Stimulated activated CD4-positive, alpha-beta T cell treated with anti-CD3 and anti-CD28 coated beads, Interleukin-4, amount 100 ng/mL, for 4 hours (primary cell): Measurements from ENCODE around the gene RBM48.

Experiments
- DNase-seq, 2 experiments: peaks; one replicate each; pipeline ENCODE4 v3.0.0-alpha.2; 2020

RBM48 gene

DNA sequence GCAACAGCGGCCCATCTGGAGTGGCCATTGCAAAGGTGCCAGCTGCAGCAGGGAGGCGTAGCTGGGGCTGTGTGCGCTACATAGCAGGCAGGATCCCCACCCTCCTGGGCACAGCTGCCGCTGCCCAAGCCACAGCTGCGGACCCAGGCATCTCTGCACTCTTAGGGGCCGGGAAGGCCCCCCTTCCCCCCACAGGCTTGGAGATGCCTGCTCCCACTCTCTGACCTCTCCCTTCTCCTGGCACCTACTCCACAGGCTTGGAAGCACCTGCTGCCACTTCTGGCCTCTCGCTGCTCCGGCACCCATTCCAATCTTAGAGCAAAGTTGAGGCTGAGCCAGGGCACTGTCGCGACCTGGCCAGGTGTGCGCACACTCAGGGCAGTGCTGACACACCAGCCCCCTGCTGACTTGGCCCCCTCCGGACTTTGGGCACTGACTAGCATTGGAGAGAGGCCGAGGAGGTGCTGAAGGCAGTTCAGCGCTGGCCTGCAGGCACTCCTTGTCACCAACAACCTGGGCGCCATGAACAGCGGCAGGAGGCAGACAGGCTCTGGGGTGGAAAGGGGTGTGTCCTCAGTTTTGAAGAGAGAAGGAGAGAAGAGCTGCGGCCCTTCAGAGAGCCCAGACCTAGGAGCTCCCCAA is 18.4 kb downstream of the RBM48 start:
- no peak for DNase-seq

DNA sequence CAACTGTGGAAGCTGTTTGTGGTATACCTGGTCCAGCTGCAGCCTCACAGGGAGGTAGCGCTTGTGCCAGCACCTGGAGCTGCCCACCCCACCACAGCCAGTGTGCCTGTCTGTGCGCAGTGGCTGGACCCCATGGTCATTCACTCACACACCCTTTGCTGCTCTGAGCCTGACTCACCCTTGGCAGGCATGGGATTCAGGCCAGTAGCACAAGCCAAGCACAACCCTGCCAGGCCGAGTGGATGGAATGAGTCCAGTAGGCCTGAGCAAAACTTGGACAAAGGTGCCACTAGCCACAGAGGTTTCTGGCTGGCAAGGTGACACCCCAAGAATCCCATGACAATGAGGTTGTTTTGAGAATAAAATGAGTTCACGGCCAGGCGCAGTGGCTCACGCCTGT is 19.0 kb downstream of the RBM48 start:
- DNase-seq = no peak

DNA sequence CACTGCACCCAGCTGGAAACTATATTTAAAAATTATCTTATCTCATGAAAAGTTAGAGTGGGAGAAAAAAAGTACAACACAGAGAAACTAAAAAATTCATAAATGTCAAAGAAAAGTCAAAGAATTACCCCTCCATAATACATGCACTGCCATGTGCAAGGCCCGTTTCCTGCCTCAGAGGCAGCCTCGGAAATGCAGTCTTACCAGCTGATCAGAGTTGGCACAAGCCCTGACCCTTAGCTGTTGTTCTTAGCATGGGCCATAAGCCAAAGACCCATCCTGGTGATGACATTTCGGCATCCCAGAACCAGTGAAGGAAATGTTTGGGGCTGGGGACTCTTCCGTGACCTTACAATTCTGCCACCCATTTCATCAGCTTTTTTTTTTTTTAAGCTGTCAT is 21.6 kb downstream of the RBM48 start:
- DNase-seq = no peak

DNA sequence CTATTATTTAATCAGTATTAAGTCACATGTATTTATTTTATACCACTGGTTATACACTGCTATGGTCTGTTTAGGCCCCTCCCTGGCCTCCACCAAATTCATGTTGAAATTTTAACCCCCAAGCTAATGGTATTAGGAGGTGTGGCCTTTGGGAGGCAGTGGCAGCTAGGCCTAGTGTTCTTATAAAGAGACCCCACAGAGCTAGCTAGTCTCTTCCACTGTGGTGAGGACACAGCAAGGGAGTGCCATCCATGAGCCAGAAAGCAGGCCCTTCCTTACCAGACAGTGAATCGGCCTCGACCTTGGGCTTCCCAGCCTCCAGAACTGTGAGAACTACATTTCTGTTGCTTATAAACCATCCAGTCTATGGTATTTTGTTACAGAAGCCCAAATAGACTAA is 28.7 kb downstream of the RBM48 start:
- DNase-seq = no peak

DNA sequence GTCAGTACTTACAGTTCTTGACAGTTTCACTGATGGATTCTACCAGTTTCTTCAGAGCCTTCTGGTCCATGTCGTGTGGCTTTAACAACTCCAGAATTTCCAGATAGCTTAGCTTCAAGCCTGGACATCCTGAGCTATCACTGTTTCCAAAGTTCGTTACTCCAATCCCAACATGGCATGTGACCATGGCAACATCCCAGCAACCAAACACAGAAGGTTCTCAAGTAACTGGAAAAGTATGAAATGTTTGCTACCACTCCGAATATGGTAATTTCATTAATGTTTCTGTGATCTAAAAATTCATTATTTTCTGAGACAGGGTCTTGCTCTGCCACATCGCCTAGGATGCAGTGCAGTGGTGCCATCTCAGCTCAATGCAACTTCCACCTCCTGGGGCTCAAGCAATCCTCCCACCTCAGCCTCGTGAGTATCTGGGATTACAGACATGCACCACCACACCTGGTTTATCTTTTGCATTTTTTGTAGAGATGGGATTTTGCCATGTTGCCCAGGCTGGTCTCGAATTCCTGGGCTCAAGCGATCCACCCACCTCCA is 29.3 kb downstream of the RBM48 start:
- no peak for DNase-seq

DNA sequence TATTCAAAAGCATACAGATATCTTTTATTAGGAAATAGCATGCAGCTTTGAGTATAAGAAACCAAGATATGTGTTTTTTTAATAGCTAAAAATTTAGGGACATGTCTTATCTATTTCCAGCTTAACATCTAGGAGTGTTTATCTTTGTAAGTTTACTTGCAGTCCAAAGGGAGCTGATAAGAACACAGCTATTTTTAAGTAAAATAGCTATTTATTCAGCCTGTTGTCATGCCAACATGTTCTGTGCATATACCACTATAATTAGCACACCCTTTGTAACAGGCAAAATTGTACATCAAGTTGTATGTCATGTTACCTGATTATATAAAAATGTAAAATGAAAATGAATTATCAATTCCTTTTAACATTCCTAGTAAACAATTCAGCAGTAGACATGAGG is 32.0 kb downstream of the RBM48 start:
- no peak for DNase-seq

- DNase-seq = no peak
Observed at GRCh38 chr7:92563345-92563744, 34.8 kb downstream of the RBM48 start.

DNA sequence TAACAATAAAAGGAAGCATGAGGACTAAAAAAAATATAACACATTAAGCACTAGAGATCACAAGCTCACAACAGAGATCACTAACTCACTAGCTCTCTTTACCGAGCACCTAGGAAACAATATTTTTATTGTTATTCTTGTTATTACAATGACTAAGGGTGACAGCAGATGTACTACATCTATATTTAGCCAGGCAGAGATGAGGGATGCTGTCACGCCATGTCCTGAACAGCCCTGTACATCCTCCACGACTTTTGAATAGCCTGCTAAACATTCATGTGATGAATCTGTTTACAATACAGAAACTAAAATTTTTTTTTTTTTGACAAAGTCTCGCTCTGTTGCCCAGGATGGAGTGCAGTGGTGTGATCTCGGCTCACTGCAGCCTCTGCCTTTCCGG is 38.9 kb downstream of the RBM48 start:
- DNase-seq = no peak

- DNase-seq = no peak
Observed at GRCh38 chr7:92569137-92569536, 40.5 kb downstream of the RBM48 start.

DNA sequence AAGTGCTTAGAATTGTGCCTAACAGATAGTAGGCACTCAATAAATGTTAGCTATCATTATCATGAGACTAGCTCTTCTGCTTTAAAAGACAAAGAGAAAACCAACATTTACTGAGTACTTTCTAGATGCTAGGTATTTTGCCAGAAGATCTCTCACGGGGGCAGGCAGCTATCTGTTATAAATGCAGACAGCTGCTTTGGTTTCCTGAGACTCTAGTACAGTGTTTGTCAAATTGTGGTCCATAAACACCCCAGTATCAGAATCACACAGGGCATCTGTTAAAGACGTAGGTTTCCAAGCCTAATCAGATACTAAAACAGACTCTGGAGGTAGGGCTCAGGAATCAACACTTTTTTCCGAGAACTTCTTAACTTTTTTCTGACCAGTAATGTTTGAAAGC is 47.7 kb downstream of the RBM48 start:
- no peak for DNase-seq

DNA sequence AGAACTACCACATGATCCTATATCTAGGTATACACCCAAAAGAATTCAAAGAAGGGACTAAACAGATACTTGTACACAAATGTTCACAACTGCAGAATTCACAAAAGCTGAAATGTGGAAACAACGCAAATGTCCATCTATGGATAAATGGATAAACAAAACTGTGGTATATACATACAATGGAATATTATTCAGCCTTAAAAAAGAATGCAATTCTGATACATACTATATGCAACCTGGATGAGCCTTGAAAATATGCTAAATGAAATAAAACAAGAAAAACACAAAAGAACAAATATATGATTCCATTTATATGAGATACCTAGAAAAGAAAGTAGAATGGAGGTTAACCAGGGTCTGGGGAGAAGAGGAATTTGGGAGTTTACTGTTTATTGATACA is 54.4 kb downstream of the RBM48 start:
- no peak for DNase-seq

- DNase-seq = no peak
Observed at GRCh38 chr7:92584953-92585352, 56.4 kb downstream of the RBM48 start.

DNA sequence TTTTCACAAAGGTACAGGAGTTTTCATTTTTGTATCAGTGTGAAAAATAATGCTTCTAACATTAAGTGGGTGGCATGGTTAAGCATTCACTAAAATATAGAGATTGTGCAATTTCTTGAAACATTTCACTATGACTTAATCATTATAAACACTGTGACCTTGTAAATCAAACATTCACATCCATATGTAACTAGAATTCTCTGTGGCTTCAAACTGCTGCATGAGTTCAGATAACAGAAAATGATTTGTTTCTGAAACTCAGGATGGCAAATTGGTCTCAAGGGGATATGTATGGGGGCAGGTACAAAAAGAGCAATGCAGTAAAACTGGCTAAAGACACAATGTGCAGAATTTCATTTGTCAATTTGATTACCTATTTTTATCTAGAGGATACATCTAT is 57.8 kb downstream of the RBM48 start:
- DNase-seq = no peak

GRCh38 chr7:92586841-92587240 is 58.2 kb downstream of the RBM48 start:
- no peak for DNase-seq
